Dermis blood vessel endothelial cell (primary cell): Measurements from ENCODE around the gene HSF2BP. TPM values are rescaled to one million over a fixed set of nuclear protein-coding genes. Genes with fewer than 3 reads are reported as not detected.
"Not testable (repeated sequence)": the region's sequence is repeated elsewhere in the genome, so short reads cannot be mapped to it uniquely, and the experiment has no call there.

Experiments
- DNase-seq: peaks from one replicate; pipeline ENCODE4 v3.0.0; 2010
- total RNA-seq: library from RNA; depleted of rRNA; stranded (reverse); fragments of >200 nt; gene quantifications from 2 replicates; pipeline ENCODE4 v1.2.3, GENCODE V29; 2014

Gene HSF2BP
- total RNA-seq = 0.65 and 0.68 TPM in 2 replicates

- peak; percentile 91 for DNase-seq
These were observed at the start of gene HSF2BP, which contains the start of gene RRP1B for GRCh38 chr21:43659136-43660000. TSS of gene HSF2BP (minus strand) at chr21:43659488. CDS start at chr21:43658096, 1,392 bp downstream. TSS of gene RRP1B (plus strand) at chr21:43659560. CDS start at chr21:43659665, 105 bp downstream.

- DNase-seq = no peak
These were observed 49.6 kb upstream of the HSF2BP start for GRCh38 chr21:43708745-43709381.

DNA sequence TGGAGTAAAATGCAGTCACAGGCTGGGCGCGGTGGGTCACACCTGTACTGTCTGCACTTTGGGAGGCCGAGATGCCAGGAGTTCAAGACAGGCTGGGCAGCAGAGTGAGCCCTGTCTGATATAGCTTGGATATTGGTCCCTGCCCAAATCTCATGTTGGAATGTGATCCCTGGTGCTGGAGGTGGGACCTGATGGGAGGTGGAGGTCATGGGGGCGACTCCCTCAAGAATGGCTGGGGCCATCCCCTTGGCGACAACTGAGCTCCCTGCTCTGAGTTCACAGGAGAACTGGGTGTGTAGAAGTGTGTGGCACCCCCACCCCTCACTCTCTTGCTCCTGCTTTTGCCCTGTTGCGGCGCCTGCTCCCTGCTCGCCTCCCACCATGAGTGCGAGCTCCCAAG lies 48.2 kb upstream of the HSF2BP start:
- DNase-seq = no peak

DNA sequence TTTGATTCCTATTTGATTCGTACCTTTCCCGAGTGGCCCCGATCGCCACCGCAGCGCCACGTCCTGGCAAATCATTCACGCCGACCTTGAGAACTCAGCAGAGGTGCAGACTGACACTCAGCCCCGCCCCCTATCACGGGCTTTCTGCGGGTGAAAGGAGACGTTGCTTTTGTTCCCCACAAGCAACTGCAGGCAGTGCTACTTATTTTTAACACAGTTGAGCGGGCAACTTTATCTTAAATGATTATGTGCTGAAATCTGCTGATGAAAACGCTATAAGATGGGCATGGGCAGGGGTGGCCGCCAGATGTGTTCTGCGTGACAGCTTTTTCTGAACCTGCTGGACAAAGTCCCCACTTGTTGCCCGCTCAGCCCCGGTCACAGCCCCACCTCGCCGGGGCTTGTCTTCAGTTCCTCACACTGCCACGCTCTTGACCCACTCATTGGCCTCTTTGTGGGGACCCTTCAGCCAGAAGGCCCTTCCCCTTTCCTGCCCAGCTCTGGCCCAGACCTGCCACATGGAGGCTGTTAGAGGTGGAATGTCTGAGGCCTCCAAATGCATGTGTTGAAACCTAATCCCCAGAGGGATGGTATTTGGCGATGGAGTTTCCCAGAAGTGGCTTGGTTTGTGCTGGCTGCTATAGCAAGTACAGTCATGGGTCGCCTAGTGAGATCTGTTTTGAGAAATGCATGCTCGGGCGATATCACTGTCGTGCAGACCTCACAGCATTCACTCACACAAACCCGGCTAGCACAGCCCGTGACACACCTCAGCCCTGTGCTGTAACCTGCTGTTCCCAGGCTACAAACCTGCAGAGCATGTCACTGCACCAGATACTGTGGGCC lies 44.0 kb upstream of the HSF2BP start:
- no peak for DNase-seq

DNA sequence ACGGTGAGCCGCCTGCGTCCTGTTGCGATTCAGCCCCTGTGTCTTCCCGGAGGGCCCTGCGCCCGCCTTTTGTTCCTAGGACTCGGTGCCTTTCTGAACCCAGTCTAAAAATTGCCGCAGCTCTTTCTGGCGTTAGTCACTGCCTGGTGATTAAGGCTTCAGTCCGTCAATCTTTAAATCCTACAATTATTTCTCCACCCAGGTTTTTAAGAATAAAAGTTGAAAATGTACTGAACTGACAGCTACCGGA lies 43.4 kb upstream of the HSF2BP start:
- DNase-seq = no peak

DNA sequence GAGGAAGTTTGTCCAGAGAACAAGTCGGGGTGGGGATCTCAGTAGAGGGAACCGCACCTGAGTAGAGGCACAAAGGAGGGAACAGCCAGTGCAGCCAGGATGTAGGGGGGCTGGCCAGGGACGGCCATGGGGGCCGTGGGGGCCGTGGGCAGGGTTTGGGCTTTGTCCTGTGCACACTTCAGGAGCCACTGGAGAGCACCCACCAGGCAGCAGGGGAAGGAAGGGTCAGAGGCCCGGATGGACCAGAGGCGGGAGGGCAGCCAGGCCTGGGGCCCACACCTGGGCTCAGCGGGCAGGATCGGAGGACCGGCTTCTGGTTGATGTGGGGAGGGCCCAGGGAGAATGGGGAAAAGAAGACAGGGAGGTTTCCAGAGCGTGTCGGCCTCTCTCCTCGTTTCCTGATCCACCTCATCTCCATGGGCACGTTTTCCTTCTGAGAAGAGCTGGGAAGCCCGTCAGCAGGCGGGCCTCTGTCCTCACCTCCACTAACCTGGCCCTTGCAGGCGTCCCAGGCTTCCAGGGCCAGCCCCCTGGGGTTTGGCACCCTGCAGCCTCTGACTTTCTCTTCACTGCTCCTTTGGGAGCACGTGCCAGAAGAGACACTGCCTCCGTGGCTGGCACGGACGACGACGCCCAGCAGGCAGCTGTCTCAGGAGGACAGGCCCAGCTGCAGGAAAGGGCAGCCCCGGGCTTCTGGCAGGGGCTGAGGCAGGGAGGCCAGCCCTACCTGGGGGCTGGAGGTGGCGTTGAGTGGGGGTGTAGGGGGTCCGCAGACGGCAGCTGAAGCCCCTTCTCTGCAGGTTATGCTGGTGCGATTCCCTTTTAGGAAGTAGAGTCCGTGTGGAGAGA lies 42.9 kb upstream of the HSF2BP start:
- DNase-seq = no peak

GRCh38 chr21:43699933-43700599 lies 40.8 kb upstream of the HSF2BP start:
- no peak for DNase-seq

DNA sequence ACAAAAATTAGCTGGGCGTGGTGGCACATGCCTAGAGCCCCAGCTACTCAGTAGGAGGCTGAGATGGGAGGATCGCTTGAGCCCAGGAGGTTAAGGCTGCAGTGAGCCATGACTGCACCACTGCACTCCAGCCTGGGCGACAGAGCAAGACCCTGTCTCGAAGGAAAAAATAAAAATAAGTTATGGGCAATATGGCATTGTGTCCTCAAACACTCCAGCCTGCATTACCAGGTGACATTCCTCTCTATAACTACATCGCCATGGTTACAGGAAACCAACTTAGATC lies 40.1 kb upstream of the HSF2BP start:
- not testable (repeated sequence) for DNase-seq

DNA sequence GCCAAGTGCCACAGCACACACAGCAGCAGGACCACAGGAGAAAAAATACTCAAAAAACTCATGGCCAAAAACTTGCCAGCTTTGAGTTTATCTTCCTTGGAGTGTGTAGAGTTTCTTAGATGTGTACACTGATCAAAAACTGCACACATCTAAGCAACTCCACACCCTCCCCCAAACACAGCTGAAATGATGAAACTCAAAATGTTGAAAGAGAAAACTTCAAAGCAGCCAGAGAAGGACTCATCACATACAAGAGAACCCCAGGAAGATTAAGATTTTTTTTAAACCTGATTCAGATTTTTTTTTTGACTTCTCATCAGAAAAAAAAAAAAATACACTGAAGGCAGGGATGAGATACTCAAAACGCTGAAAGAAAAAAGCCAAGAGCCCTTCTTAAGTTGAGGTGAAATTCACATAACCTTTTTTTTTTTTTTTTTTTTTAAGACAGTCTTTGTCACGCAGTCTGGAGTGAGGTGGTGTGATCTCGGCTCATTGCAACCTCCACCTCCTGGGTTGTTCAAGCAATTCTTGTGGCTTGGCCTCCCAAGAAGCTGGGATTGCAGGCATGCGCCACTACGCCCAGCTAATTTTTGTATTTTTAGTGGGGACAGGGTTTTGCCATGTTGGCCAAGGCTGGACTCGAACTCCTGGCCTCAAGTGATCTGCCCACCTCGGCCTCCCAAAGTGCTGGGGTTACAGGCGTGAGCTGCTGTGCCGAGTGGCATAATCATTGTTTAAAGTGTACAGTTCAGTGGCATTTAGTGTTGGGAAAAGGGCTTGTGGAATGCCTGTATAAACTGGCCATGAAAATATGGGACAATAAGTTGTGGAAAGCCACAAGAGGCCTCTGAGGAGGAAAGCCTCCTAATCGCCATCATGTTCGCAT lies 38.7 kb upstream of the HSF2BP start:
- DNase-seq = no peak

GRCh38 chr21:43696214-43696613 lies 36.9 kb upstream of the HSF2BP start:
- DNase-seq = no peak

- DNase-seq = no peak
These were observed 35.3 kb upstream of the HSF2BP start for GRCh38 chr21:43694437-43695079.

GRCh38 chr21:43693981-43694380 lies 34.7 kb upstream of the HSF2BP start:
- DNase-seq = no peak

DNA sequence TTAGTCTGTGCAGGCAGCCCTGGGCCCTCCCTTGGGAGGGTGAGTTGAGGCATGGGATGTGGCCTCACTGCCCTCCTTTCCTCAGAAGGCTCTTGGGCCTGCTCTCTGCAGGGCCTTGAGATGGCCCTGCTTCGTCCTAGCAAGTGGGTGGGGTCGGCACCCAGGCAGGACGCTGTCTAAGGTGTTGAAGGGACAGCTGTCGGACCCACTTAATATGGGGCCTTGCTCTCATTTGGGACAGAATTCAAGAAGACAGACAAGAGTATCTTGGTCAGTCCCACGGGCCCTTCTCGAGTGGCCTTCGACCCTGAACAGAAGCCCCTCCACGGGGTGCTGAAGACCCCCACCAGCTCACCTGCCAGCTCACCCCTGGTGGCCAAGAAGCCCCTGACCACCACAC lies 33.7 kb upstream of the HSF2BP start:
- no peak for DNase-seq

- no peak for DNase-seq
These were observed 32.5 kb upstream of the HSF2BP start for GRCh38 chr21:43691801-43692200.

DNA sequence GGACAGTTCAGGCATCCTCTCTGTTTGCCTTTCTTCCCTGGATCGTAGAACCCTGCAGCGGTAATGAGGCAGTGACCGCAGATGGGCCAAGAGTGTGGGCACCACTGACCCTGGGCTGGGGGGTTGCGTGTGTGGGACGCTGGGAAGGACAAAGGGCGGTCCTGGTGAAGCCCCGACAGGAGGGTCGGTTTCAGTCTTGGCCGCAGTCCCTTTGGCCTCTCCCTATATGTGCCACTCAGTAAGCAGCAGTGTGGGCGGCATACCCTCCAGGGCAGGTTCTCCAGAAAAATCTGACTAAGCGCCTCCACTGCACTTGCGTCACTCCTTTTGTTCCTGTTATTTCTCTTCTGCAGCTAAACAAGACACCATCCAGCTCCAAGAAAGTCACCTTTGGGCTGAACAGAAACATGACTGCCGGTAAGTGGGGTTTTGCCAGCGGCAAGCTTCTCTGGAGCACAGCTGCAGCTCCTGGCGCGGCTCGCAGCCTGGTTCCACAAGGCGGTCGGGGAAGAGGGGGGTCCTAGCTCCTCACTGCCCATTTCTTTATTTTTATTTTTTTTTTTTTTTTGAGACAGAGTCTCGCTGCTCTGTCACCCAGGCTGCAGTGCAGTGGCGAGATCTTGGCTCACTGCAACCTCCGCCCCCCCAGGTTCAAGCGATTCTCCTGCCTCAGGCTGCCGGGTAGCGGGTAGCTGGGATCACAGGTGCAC lies 32.0 kb upstream of the HSF2BP start:
- DNase-seq = no peak

DNA sequence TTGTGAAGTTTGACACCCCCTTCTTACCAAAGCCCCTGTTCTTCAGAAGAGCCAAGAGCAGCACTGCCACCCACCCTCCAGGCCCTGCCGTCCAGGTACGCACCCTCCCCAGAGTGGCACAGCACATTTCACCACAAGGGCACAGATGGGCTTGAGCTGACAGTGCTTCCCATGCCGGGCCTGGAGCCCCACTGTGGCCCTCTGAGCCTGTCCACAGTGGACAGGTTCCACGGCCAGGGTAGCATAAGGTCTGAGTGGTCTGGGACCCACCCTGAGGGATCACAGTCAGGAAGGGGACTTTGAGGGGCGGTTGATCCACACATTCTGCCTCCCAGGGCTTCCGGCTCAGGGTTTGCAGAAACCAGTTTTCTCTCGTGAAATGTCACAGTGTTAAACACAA lies 31.1 kb upstream of the HSF2BP start:
- no peak for DNase-seq

- no peak for DNase-seq
These were observed 30.5 kb upstream of the HSF2BP start for GRCh38 chr21:43689556-43690337.

DNA sequence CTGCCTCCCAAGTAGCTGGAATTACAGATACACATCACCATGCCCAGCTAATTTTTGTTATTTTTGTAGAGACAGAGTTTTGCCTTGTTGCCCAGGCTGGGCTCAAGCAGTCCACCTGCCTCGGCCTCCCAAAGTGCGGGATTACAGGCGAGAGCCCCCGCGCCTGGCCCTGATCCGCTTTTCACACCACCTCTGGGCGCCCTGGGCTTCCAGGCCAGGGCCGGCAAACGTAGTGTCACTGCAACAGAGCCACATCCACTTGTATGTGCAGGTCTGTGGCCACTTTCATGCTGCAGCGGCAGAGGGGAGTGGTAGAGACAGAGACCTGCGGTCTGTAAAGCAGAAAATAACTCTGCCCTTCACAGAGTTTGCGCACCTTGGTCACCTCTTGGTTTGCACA lies 29.6 kb upstream of the HSF2BP start:
- no peak for DNase-seq
